Measurements from ENCODE around the gene SIRT3.
"Not testable (repeated sequence)": the region's sequence is repeated elsewhere in the genome, so short reads cannot be mapped to it uniquely, and the experiment has no call there.

The SIRT3 gene

GRCh38 chr11:240315-240714 lies 4.2 kb upstream of the SIRT3 start:
- DNase-seq (ENCODE audit: low read depth) = no peak

GRCh38 chr11:238346-238745 lies 2.2 kb upstream of the SIRT3 start:
- not testable (repeated sequence) for DNase-seq (ENCODE audit: low read depth)

DNA sequence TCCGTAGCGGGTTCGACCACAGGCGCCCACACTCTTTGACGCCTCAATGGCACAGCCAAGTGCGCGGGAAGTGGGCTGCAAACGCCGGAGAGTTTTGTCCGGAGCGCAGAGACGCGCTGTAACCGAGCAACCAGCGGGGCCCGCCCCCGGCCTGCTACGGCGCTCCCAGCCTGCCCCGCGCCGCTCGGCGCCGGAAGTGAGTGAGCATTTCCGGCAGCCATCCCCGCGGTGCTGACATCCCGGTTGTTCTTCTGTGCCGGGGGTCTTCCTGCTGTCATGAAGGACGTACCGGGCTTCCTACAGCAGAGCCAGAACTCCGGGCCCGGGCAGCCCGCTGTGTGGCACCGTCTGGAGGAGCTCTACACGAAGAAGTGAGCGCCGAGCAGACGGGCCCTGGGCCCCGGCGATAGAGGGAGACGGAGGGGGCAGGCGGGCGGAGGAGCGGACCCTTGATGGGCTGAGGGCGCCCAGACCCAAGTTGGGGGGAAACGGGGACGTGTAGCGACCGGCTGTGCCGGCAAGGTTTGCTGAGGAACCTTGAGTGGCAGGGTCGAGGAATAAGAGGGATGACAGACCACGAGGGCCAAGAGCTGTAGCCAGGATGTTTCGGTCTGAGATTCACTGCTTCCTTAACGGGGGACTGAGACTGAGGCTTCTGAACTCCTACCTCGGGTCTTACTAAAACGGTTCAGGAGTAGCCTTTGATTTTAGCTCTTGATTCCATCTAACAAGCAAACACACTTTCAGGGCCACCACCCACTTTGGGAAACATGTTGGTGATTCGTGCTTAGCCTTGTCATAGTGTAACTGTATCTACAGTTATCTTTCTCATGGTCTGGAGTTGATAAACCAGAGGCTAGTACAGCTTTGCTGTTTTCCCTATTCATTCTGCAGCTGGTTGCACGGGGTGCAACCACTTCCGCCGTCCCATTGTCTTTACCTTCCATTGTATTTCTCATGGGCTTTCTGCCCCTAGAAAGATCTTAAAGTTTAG lies 929 bp upstream of the SIRT3 start, which contains the start of gene PSMD13:
Gene PSMD13 (plus strand): TSS at position 203 of the 994 bp plus-strand sequence. CDS start 74 bp downstream, at position 277.
- peak; percentile 85 for DNase-seq (ENCODE audit: low read depth)

DNA sequence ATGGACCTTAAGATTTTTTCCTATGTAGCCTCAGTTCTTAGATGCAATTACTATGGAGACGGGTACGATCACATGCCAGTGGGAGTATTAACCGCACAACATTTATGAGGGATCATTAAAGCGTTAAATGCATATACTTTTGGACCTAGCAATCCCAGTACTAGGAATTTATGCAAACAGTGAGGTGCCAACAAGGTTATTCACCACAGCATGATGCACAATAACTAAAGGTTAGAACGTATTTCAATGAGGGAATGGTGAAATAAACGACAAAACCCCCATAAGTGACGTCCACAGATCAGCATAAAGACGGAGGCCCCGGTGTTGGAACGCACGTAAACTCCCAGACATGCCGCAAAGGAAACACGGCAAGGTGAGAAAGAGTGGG lies 539 bp downstream of the SIRT3 start:
- DNase-seq (ENCODE audit: low read depth) = peak; percentile 65

DNA sequence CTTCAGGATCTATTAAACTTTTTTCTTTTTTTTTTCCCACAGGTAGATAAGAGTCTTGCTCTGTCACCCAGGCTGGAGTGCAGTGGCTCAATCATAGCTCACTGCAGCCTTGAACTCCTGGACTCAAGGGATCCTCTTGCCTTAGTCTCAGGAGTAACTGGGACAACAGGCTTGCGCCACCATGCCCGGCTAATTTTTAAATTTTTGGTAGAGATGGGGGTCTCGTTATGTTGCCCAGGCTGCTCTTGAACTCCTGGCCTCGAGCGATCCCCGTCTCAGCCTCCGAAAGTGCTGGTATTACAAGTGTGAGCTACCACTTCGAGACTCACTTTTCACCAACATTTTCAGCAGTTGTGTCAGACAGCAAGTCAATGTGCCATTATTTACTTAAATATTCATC lies 962 bp downstream of the SIRT3 start:
- no peak for DNase-seq (ENCODE audit: low read depth)

DNA sequence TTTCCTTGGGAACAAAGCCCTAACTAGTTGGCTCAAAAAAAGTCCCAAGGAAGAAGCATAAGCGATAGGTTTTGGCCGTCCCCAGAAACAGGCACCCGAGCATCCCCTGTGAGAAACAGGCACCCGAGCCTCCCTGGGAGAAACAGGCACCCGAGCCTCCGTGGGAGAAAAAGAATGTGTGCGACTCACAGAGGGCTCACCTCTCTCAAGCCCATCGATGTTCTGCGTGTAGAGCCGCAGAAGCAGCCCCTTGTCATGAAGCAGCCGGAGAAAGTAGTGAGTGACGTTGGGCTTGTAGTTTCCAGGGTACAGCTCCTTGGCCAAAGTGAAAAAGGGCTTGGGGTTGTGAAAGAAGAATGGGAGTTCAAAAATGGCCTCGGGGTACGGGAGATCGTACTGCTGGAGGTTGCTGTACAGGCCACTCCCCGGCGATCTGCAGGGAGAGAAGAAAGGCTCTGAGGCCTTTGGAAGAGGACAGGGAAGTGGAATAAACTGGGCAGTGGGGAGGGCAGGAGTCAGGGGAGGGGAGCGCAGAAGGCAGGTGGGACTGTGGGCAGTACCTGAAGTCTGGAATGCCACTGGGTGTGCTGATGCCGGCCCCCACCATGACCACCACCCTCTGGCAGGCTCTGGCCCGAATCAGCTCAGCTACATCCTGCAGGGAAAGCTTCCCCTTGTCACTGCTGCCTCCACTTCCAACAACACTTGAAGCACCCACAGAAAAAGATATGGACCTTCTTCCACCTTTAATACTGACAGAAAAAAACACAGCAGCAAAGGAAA lies 3.2 kb downstream of the SIRT3 start:
- no peak for DNase-seq (ENCODE audit: low read depth)

DNA sequence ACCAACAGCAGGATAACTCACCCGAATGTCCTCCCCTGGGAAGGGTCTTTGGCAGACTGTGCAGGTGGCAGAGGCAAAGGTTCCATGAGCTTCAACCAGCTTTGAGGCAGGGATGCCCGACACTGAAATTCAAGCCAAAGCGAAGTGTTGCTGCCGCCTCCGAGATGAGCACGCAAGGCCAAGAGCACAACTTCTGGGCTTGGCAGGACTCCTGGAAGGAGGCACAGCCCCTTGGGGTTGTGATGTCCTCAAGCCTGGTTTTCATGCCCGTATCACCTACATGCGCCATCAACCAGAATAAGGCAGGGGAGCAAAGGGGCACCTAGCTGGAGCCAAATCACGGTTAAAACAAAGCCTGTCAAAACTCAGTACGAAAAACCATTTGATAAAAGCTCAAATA lies 5.7 kb downstream of the SIRT3 start:
- no peak for DNase-seq (ENCODE audit: low read depth)

DNA sequence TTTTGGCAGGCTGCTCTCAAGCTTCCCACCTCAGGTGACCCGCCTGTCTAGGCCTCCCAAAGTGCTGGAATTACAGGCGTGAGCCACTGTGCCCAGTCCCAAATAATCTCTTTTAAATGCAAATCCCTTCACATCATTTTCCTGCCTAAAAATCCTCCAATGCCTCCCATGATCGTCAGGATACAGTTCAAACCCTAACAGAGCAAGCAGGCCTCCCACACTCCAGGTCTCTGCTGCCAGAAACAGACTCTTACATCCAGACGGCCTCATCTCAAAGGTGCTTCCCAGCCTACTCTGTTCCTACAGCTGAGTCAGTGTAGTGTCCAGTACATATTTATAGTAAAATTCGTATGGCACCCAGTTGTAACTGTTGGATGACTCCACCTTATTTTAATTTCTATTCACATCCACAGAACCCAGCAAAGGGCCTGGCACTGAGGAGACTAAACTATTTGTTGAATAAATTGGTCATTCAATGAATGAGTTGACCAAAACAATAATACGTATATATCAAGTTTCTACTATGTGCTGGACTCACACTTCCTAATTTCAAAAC lies 8.2 kb downstream of the SIRT3 start:
- DNase-seq (ENCODE audit: low read depth) = no peak

- DNase-seq (ENCODE audit: low read depth) = no peak
These were observed 10.2 kb downstream of the SIRT3 start for GRCh38 chr11:225734-226453.

DNA sequence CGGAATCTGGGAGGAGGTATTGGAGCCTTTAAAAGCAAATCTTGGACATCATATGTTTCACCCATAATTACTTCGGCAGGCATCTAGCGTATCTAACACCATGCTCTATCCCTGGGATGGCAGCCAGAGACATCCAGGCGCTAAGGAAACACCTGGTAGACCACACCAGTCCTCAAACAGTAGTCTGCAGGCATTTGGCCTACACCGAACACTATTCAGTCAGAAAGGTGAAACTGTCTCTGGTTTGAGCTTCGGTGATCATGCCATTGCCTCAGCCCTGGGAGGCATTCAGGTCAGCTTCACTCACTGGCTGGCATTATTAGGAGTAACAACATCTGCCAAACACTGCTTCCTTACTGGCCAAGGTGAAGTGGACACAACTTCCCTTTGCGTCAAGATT lies 11.7 kb downstream of the SIRT3 start:
- DNase-seq (ENCODE audit: low read depth) = no peak

DNA sequence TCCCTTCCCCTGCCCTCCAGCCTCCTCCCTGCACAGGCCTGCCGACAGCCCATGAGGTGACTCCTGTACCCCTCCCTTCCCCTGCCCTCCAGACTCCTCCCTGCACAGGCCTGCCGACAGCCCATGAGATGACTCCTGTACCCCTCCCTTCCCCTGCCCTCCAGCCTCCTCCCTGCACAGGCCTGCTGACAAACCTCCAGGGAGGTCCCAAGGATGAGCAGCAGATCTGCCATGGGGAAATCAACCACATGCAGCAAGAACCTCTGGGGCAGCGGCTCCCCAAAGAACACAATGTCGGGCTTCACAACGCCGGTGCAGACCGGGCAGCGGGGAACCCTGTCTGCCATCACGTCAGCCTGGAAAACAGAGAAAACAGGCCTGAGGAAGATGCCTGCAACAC lies 12.3 kb downstream of the SIRT3 start:
- no peak for DNase-seq (ENCODE audit: low read depth)

GRCh38 chr11:223026-223789 lies 12.9 kb downstream of the SIRT3 start:
- DNase-seq (ENCODE audit: low read depth) = no peak

DNA sequence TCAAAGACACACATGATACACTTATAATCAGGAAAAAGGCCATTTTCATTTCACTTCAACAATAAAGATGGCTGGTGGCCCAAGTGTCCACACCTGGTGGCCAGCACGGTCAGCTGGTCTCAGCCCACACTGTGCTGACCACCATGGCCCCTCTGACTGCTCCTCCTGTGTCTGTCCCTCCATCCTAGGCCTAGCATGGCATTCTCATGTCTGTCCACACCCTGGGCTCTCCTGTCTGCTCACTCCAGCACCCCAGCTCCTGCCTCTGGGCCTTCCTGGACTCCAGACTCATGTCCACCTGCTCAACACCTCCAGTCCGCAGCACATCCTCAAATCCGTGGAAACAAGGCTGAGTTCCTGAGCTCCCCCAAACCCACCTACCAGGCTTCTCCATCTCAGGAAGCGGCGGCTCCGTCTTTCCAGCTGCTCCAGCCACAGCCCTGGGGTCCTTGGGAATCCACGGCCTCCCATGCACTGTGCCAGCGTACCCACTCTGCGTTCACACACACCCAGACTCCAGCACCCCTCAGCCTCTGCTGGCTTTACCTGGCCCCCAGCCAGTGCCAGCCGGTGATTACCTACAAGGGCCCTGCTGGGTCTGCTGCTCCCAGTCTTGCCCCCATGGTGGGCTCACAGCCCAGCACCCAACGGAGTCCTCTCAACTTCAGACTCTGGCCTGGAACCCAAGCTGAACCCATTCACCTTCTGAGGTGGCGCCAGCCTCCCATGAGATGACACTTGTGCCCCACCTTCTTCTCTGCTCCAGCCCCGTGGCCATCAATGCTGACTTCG lies 13.9 kb downstream of the SIRT3 start:
- no peak for DNase-seq (ENCODE audit: low read depth)

- no peak for DNase-seq (ENCODE audit: low read depth)
These were observed 14.6 kb downstream of the SIRT3 start for GRCh38 chr11:221539-221938.

DNA sequence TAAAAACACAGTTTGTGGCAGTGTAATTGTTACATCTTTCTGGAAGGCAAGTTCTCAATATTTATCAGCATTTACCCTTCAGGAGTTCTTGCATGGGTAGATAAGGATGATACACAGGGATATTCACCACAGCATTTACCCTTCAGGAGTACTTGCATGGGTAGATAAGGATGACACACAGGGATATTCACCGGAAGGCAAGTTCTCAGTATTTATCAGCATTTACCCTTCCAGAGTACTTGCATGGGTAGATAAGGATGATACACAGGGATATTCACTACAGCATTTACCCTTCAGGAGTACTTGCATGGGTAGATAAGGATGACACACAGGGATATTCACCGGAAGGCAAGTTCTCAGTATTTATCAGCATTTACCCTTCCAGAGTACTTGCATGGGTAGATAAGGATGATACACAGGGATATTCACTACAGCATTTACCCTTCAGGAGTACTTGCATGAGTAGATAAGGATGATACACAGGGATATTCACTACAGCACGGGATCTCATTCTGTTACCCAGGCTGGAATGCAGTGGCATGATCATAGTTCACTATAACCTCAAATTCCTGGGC lies 15.4 kb downstream of the SIRT3 start:
- DNase-seq (ENCODE audit: low read depth) = not testable (repeated sequence)

DNA sequence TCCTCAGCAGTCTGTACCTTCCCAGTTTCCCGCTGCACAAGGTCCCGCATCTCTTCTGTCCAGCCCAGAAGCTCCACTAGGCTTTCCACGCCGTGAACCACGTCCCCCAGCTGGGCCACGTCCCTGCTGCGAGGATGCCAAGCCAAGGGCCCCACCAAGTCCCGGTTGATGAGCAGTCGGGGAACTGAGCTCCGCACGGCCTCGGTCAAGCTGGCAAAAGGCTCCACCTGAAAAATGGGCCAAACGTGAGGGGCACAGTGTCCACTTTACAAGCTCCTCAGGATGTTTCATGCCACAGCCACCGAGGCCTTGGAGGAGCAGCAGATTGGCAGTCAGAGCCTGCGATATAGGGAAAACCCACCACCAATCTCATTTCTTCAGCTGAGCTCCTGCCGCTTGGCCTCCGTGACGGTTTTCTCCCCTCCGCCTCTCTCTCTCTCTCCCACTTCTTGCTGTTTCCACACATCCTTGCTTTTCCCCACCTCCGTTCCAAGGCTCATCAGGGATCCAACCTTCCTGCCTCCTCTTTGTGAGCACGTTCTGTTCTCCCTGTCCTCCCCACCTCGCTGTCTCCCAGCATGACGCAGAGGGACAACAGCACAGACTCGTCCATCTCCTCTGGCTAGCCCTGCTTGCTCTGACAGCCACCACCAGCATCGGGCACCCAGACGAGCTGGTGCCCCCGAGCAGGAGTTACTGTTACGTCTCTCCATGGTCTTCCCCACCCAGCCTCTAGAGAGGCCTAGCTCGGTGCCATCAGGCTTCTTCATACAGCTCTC lies 17.1 kb downstream of the SIRT3 start:
- no peak for DNase-seq (ENCODE audit: low read depth)

GRCh38 chr11:217704-218103 lies 18.4 kb downstream of the SIRT3 start:
- no peak for DNase-seq (ENCODE audit: low read depth)

DNA sequence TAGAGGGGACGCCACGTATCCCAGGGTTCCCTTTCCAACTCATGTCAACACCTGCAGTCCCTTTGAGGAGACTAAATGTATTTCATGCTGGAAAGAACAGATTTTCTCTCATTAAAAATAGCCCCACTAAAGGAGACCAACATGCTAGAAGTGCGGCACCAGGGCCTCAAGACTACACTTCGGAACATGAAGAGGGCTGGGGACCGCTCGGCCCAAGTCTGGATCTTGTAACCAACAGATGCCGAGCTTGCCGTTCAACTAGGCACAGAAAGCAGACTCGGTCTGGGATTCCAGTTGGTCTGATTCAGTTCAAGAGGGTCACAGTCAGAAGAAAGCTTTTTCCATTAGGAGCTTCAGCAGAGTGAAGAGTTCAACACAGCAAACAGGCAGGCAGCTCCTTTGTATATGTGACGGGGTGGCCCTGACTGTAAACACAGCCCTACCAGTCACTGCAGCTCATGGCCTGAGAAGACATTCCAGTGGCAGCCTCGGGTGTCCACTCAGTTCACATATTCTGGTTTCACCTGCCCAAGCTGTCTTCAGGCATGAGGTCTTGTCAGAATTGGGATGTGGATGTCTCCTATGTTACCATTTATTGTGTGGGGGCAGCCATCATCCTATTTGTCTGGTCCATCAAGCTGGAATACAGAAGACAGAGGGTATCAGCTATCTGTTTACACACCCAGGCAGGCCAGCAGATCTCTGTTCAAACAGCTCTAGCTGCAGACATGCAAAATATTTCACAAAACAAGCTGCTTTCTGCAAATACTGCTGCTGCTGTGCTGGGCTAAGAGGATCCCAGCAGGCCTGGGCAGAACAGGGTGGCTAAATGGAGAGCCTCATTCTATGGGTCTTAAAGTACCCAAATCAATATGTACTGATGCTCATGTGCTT lies 19.8 kb downstream of the SIRT3 start:
- DNase-seq (ENCODE audit: low read depth) = no peak

Measured in activated gamma-delta T cell treated with anti-CD3 and anti-CD28 coated beads, Interleukin-2, amount 50 U/mL, for 16 hours (primary cell).